Astrocyte of the cerebellum (primary cell): ENCODE measurements around the gene STUM.

Experiments used
- DNase-seq: peaks from one replicate; pipeline ENCODE4 v3.0.0-alpha.2; 2011; ENCODE audit warnings: low read depth
- H3K4me3 ChIP-seq: 2 replicates; pipeline ENCODE4 v1.5.1; 2011; ENCODE audit warnings: mild to moderate bottlenecking, low read depth, low read length, moderate library complexity
- CTCF ChIP-seq: IDR thresholded peaks from 2 replicates; pipeline ENCODE4 v1.5.1; 2012; ENCODE audit warnings: low read length, low read depth, moderate library complexity, mild to moderate bottlenecking; ENCODE audit errors: missing control alignments
- in situ Hi-C: cut with HindIII; loops from 2 replicates; pipeline ENCODE4 v1.10.0; 2017; ENCODE audit warnings: low sequenced_read_pairs

Gene STUM

GRCh38 chr1:226533220-226533619 lies 15.3 kb upstream of the STUM start:
- no peak for DNase-seq
- no peak for TF ChIP-seq CTCF
- H3K4me3 ChIP-seq = no peak overlapping the region
- in situ Hi-C loops = no loop called here

- no peak for DNase-seq
- in situ Hi-C loops = no loop called here
- no peak for TF ChIP-seq CTCF
Measured at GRCh38 chr1:226534098-226534497, 14.5 kb upstream of the STUM start.

GRCh38 chr1:226534645-226535044 lies 13.9 kb upstream of the STUM start:
- no peak for TF ChIP-seq CTCF
- H3K4me3 ChIP-seq = no peak overlapping the region
- no peak for DNase-seq
- in situ Hi-C loops = no loop called here

More at GRCh38 chr1:226534098-226534497, 14.5 kb upstream of the STUM start:
- no peak overlapping the region for H3K4me3 ChIP-seq

- H3K4me3 ChIP-seq = no peak overlapping the region
- DNase-seq = no peak
- in situ Hi-C loops = no loop called here
- no peak for TF ChIP-seq CTCF
Measured at GRCh38 chr1:226535666-226536065, 12.9 kb upstream of the STUM start.

GRCh38 chr1:226541231-226541630 lies 7.3 kb upstream of the STUM start:
- in situ Hi-C loops = loop anchor here (5.0 kb wide), 1 partner anchor 61 kb away; no protein-coding TSS in a partner anchor
- H3K4me3 ChIP-seq = no peak overlapping the region
- TF ChIP-seq CTCF = no peak
- DNase-seq = no peak

- in situ Hi-C loops = loop anchor here (5.0 kb wide), 1 partner anchor 60 kb away; no protein-coding TSS in a partner anchor
- no peak for TF ChIP-seq CTCF
- no peak for DNase-seq
- no peak overlapping the region for H3K4me3 ChIP-seq
Measured at GRCh38 chr1:226541631-226542622, 6.6 kb upstream of the STUM start.
